ENCODE measurements around the gene PSME3IP1.
"Not testable (repeated sequence)": the region's sequence is repeated elsewhere in the genome, so short reads cannot be mapped to it uniquely, and the experiment has no call there.

Gene PSME3IP1

GRCh38 chr16:57202095-57202886 is 16.5 kb upstream of the PSME3IP1 start:
- Histone ChIP-seq H3K27ac (no peak overlapping the region), H3K9ac (no peak overlapping the region)
- no peak for TF ChIP-seq Cebpa-rat (IDR thresholded peaks at IDR 0.05)

GRCh38 chr16:57200926-57201325 is 15.1 kb upstream of the PSME3IP1 start:
- not testable (repeated sequence) for H3K4me2 ChIP-seq
- peaks cover 18 to 76% (median 49%) of the 10 kb centered on the region in 11 experiments for H3K36me3 ChIP-seq

More at GRCh38 chr16:57202095-57202886, 16.5 kb upstream of the PSME3IP1 start:
- Histone ChIP-seq H4K20me1 (peaks cover 0 to 53% (median 23%) of the 10 kb centered on the region in 11 experiments; a peak in 10 of 22 replicates), H3K9me3 (replicated peaks in 1 of 11) (peaks cover 0 to 22% (median 16%) of the 10 kb centered on the region in 11 experiments; a peak in 17 of 22 replicates), H3K27me3 (no peaks in the 10 kb centered on the region), H3K4me2 (no peak overlapping the region), H3K36me3 (peaks cover 32 to 80% (median 56%) of the 10 kb centered on the region in 11 experiments), H3K4me3 (no peak overlapping the region), H3K4me1 (peaks cover 0 to 3% (median 0%) of the 10 kb centered on the region in 10 experiments; a peak in 1 of 20 replicates)

GRCh38 chr16:57200321-57200720 is 14.5 kb upstream of the PSME3IP1 start:
- not testable (repeated sequence) for H3K27ac ChIP-seq, H3K4me3 ChIP-seq, H3K4me2 ChIP-seq, H3K27me3 ChIP-seq, H3K4me1 ChIP-seq, H3K9ac ChIP-seq
- Histone ChIP-seq H4K20me1 (peaks cover 0 to 53% (median 32%) of the 10 kb centered on the region in 11 experiments; a peak in 10 of 22 replicates), H3K9me3 (replicated peaks in 1 of 11) (peaks cover 0 to 22% (median 16%) of the 10 kb centered on the region in 11 experiments; a peak in 17 of 22 replicates), H3K36me3 (peaks cover 12 to 76% (median 48%) of the 10 kb centered on the region in 11 experiments)

More at GRCh38 chr16:57200926-57201325, 15.1 kb upstream of the PSME3IP1 start:
- not testable (repeated sequence) for H3K9ac ChIP-seq, H3K4me3 ChIP-seq, H3K4me1 ChIP-seq, H3K27ac ChIP-seq, H3K27me3 ChIP-seq
- peaks cover 0 to 53% (median 30%) of the 10 kb centered on the region in 11 experiments; a peak in 10 of 22 replicates for H4K20me1 ChIP-seq
- H3K9me3 ChIP-seq (replicated peaks in 1 of 11) = peaks cover 0 to 22% (median 16%) of the 10 kb centered on the region in 11 experiments; a peak in 17 of 22 replicates

DNA sequence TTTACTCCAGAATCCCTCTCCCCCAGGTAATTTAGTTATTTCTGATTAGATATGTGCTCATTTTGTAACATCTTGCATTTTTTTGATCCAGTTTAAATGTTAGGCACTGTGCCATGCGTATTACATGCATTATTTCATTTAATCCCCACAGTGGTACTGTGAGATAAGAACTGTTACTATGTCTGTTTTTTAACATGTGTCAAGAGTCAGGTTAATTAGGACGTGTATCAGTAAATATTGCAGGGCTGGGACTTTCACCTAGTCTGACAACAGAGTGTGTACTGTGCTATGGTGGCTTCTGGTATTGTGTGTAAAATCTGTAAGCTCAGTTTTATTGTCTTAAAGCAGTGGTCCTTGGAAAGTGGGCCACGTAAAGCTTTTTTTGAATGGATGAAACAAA is 10.9 kb upstream of the PSME3IP1 start:
- peaks cover 0 to 22% (median 16%) of the 10 kb centered on the region in 11 experiments; a peak in 17 of 22 replicates for H3K9me3 ChIP-seq (replicated peaks in 1 of 11)
- TF ChIP-seq Cebpa-rat (IDR thresholded peaks at IDR 0.05) = no peak
- H3K4me2 ChIP-seq = no peak overlapping the region

GRCh38 chr16:57196286-57196685 is 10.4 kb upstream of the PSME3IP1 start:
- Histone ChIP-seq H4K20me1 (peaks cover 16 to 65% (median 47%) of the 10 kb centered on the region in 11 experiments; a peak in 17 of 22 replicates), H3K4me1 (peaks cover 0 to 17% (median 4%) of the 10 kb centered on the region in 10 experiments; a peak in 7 of 20 replicates), H3K27ac (no peak overlapping the region), H3K27me3 (no peaks in the 10 kb centered on the region), H3K36me3 (peaks cover 0 to 46% (median 39%) of the 10 kb centered on the region in 11 experiments; a peak in 19 of 22 replicates), H3K9ac (no peak overlapping the region), H3K9me3 (replicated peaks in 1 of 11) (peaks cover 0 to 22% (median 16%) of the 10 kb centered on the region in 11 experiments; a peak in 17 of 22 replicates), H3K4me2 (no peak overlapping the region), H3K4me3 (no peak overlapping the region)
- TF ChIP-seq Cebpa-rat (IDR thresholded peaks at IDR 0.05) = no peak

More for the DNA sequence above, 10.9 kb upstream of the PSME3IP1 start:
- Histone ChIP-seq H3K4me3 (no peak overlapping the region), H4K20me1 (peaks cover 13 to 61% (median 43%) of the 10 kb centered on the region in 11 experiments; a peak in 17 of 22 replicates), H3K4me1 (peaks cover 0 to 13% (median under 1%) of the 10 kb centered on the region in 10 experiments; a peak in 5 of 20 replicates), H3K36me3 (peaks cover 0 to 47% (median 39%) of the 10 kb centered on the region in 11 experiments; a peak in 19 of 22 replicates), H3K27me3 (no peaks in the 10 kb centered on the region), H3K9ac (no peak overlapping the region), H3K27ac (no peak overlapping the region)

DNA sequence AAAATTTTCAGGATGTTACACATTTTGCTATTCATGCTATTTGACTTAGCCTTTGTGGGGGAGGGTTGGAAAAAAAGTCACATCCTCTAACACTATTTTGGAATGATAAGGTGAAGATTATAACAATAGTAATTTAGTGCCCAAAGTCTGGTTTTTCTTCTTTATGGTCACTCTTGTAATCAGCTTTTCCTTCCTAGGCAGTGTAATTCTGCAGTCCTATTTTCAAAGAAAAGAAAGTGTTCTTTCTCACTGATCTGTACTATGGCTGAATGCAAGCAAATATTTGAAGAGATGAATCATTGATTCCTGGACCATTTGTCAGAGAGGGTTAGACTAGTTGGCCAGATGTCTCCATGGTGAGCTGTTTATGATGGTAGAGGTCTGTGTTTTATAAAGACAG is 8.7 kb upstream of the PSME3IP1 start:
- no peaks in the 10 kb centered on the region for H3K27me3 ChIP-seq
- no peak overlapping the region for H3K9ac ChIP-seq
- H3K4me2 ChIP-seq = no peak overlapping the region
- no peak overlapping the region for H3K27ac ChIP-seq
- peaks cover 0 to 32% (median 10%) of the 10 kb centered on the region in 10 experiments; a peak in 10 of 20 replicates for H3K4me1 ChIP-seq
- H3K9me3 ChIP-seq (replicated peaks in 1 of 11) = peaks cover 0 to 19% (median 14%) of the 10 kb centered on the region in 11 experiments; a peak in 17 of 22 replicates
- H3K36me3 ChIP-seq = peaks cover 4 to 57% (median 45%) of the 10 kb centered on the region in 11 experiments; a peak in 20 of 22 replicates
- peaks cover 16 to 83% (median 60%) of the 10 kb centered on the region in 11 experiments; a peak in 18 of 22 replicates for H4K20me1 ChIP-seq
- no peak overlapping the region for H3K4me3 ChIP-seq
- TF ChIP-seq Cebpa-rat (IDR thresholded peaks at IDR 0.05) = no peak

- H3K9ac ChIP-seq = 0 out of 22 replicates have a peak overlapping the region, but pooled peaks of 1 of the 11 experiments have one; percentile 15
- H3K27me3 ChIP-seq = no peaks in the 10 kb centered on the region
- H4K20me1 ChIP-seq = peaks cover 22 to 99% (median 61%) of the 10 kb centered on the region in 11 experiments; a peak in 18 of 22 replicates
- no peak overlapping the region for H3K4me2 ChIP-seq
- H3K4me1 ChIP-seq = peaks cover 8 to 42% (median 17%) of the 10 kb centered on the region in 10 experiments
- H3K4me3 ChIP-seq = no peak overlapping the region
- peaks cover 0 to 4% (median 2%) of the 10 kb centered on the region in 11 experiments; a peak in 4 of 22 replicates for H3K9me3 ChIP-seq (replicated peaks in 1 of 11)
- no peak for TF ChIP-seq Cebpa-rat (IDR thresholded peaks at IDR 0.05)
- H3K36me3 ChIP-seq = peaks cover 4 to 44% (median 36%) of the 10 kb centered on the region in 11 experiments; a peak in 19 of 22 replicates
- H3K27ac ChIP-seq = no peak overlapping the region
These were observed 7.1 kb upstream of the PSME3IP1 start for GRCh38 chr16:57192720-57193486.

- H3K9ac ChIP-seq = no peak overlapping the region
- H3K27ac ChIP-seq = no peak overlapping the region
- peaks cover 30 to 100% (median 68%) of the 10 kb centered on the region in 11 experiments; a peak in 18 of 22 replicates for H4K20me1 ChIP-seq
- H3K4me3 ChIP-seq = no peak overlapping the region
- peaks cover 4 to 39% (median 29%) of the 10 kb centered on the region in 11 experiments; a peak in 18 of 22 replicates for H3K36me3 ChIP-seq
- H3K4me1 ChIP-seq = peaks cover 15 to 47% (median 24%) of the 10 kb centered on the region in 10 experiments
- no peak overlapping the region; a peak in 1 of 22 replicates for H3K4me2 ChIP-seq
- TF ChIP-seq Cebpa-rat (IDR thresholded peaks at IDR 0.05) = no peak
- no peaks in the 10 kb centered on the region for H3K9me3 ChIP-seq (replicated peaks in 1 of 11)
- no peaks in the 10 kb centered on the region for H3K27me3 ChIP-seq
These were observed 6.3 kb upstream of the PSME3IP1 start for GRCh38 chr16:57192146-57192545.
